NCI-H1694 treated with DMSO at 0.1 percent for 48 hours (cell line): ENCODE results near the gene IRF2.

Experiments used
- DNase-seq: peaks from one replicate; lab custom pipeline; 2025; lab: John Stamatoyannopoulos, UW

The IRF2 gene

DNA sequence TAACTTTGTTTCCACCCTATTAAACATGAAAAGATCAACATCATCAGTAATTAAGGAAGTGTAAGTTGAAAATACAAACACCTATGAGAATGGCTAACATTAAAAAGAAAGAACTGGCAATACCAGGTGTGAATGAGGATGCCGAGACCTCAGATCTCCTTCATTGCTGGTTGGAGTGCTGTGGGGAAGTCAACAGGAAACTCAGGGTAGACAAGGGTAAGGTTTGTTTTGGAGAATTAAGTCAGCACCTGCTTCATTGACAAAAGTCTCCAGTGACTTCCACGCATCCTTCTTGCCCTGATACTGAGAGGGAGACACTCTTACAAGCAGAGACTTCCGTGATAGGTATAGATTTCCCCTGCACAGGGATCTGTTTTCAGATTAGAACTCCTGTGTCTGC is 106.1 kb downstream of the IRF2 start:
- no peak for DNase-seq

GRCh38 chr4:184364100-184364921 is 110.0 kb downstream of the IRF2 start:
- no peak for DNase-seq

GRCh38 chr4:184363258-184363657 is 111.1 kb downstream of the IRF2 start:
- no peak for DNase-seq

GRCh38 chr4:184362396-184362795 is 112.0 kb downstream of the IRF2 start:
- DNase-seq, result no peak

- DNase-seq, result no peak
These were observed 112.9 kb downstream of the IRF2 start for GRCh38 chr4:184361443-184361842.

GRCh38 chr4:184359888-184360287 is 114.5 kb downstream of the IRF2 start:
- DNase-seq, result no peak

GRCh38 chr4:184358521-184359232 is 115.7 kb downstream of the IRF2 start:
- DNase-seq, result no peak

GRCh38 chr4:184357772-184358171 is 116.6 kb downstream of the IRF2 start:
- no peak for DNase-seq

- DNase-seq, result no peak
These were observed 117.2 kb downstream of the IRF2 start for GRCh38 chr4:184357165-184357564.

DNA sequence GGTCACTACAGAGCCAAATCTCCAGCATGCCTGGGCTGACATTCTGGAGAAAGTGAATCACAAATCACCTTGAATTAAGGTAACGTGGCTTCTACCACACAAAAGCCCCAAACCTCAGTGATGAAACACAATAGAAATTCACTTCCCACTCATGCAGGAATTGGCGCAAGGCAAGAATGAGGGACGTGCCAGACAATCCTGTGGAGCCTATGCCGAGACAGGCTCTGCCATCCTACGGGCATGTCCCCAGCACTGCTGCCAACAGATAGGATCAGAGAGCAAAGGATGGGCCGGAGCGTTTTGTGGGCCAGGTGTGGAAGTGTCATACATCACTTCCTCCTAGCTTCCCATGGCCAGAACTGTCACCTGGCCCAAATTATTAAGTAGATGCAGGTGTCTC is 118.0 kb downstream of the IRF2 start:
- no peak for DNase-seq

GRCh38 chr4:184355857-184356256 is 118.5 kb downstream of the IRF2 start:
- DNase-seq, result no peak

GRCh38 chr4:184355111-184355604 is 119.2 kb downstream of the IRF2 start:
- DNase-seq, result no peak

DNA sequence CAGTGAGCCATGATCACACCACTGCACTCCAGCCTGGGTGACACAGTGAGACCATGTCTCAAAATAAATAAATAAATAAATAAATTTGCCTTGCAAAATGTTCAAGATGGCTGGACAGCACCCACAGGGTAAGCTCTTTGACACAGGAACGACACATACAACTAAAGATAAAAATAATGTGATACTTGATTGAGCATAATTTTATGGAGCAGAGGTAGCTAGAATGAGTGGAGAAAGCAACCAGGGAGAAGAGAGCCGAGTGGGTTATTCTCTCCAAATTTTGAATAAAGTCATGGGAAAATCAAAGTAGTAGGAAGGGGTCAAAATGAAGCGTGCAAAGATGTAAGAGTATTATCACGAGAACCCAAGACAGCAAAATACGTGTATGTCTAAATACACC is 121.5 kb downstream of the IRF2 start:
- no peak for DNase-seq

DNA sequence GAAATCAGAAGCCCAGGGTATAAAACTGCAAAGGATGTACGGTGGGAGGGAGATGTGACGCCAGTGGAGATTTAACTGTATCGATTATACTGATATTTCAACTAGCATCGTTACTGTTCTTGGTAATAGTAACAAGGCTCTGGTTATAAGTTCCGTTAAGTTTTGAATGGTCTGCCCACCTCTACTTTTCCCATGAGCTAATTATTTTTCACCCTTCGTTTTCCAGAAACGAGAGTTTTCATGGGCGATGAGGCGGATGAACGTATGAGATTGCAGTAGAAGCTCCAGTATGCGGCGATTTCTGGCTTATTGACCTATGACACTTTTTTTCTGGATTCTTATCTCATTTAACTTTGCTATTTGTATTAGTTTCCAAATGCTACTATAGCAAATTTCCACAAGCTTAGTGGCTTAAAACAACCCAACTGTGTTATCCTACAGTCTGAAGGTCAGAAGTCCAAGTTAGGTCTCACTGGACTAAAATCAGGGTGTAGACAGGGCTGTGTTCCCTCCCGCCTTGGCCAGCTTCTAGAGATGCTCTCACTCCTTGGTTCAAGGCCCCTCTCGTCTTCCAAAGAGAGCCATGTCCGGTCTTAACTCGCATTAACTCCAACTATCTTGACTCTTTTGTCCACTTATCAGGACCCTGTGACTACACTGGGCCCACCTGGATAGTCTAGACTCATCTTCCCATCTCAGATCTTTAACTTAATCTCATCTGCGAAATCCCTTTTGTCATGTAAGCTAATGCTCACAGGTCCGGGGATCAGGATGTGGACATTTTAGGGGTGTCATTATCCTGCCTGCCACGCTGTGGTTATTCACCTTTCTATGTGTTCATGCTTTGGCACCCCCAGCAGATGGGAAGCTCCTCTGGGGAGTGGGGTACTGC is 122.5 kb downstream of the IRF2 start:
- no peak for DNase-seq

DNA sequence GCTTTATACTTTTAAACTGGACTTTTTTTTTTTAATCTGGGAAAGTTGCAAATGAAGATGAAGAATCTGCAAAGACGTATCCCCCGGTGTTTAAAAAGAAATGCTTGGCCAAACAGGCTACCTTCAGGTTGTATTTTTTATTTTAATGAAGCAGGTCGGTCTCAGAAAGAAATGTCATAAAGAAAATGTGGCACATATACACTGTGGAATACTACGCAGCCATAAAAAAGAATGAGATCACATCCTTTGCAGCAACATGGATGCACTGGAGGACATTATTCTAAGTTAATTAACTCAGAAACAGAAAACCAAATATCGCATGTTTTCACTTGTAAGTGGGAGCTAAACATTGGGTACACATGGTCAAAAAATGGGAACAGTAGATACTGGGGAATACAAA is 123.4 kb downstream of the IRF2 start:
- no peak for DNase-seq

DNA sequence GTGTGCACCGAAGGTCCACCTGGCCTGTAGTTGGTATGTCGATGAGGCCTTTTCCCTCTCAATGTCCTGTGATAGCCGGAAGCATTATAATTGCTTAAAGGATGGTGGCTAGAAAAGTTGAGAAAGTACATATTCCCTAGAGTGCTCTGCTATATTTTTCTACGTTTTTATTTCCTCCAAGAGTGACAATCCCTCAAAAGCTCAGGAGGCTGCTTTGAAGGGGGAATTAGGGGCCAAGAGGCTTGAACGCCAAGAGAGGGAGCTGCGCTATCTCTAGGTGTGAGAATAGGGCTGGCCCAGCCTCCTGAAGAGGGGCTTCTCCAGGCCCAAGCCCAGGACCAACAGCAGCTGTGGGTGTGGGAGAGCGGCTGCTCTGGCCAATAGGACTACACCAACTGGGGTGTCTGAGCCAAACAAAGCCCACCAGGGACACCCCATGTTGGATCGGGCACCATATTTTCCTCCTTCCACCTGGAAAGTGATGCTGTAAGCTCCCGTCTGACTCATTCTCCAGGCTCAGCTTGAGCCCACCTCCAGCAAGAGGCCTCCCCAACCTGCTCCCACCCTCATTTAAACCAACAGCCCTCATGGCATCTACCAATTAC is 124.0 kb downstream of the IRF2 start:
- no peak for DNase-seq

- DNase-seq, result no peak
These were observed 124.9 kb downstream of the IRF2 start for GRCh38 chr4:184349283-184350039.

- DNase-seq, result no peak
These were observed 125.8 kb downstream of the IRF2 start for GRCh38 chr4:184348311-184349233.

- DNase-seq, result no peak
These were observed 126.8 kb downstream of the IRF2 start for GRCh38 chr4:184347251-184348239.
